WTC11 (cell line): ENCODE measurements around the gene VPS41. TPM values are rescaled to one million over a fixed set of nuclear protein-coding genes. Genes with fewer than 3 reads are reported as not detected.
A peak's percentile ranks its signal among the peaks of the same experiment; 100 is the strongest.

ENCODE experiments used
- ATAC-seq: fragments of 200-7000 bp; cut with Tn5 transposase; 2 replicates; pipeline ENCODE4 v1.10.0; 2021; ENCODE audit warnings: mild to moderate bottlenecking, moderate library complexity
- CTCF ChIA-PET: fragments of 300-600 bp; sonication (Branson Sonifier 250); formaldehyde crosslinking; loops from one replicate; lab custom pipeline; 2021; ENCODE audit warnings: antibody characterized with exemption; lab: Charles Lee
- POLR2A ChIA-PET: fragments of 350-600 bp; sonication (Branson Sonifier 250); formaldehyde crosslinking; loops from one replicate; lab custom pipeline; 2021; ENCODE audit warnings: antibody characterized with exemption; lab: Charles Lee
- DNase-seq: peaks from one replicate; pipeline ENCODE4 v3.0.0; 2021; ENCODE audit warnings: low spot score
- H3K27ac Mint-ChIP-seq: 2 replicates; pipeline ENCODE4 v1.8.0; 2021; ENCODE audit warnings: mixed read lengths
- H3K27me3 Mint-ChIP-seq: 2 replicates; pipeline ENCODE4 v1.8.0; 2021; ENCODE audit warnings: low read depth, mild to moderate bottlenecking, moderate library complexity, mixed read lengths
- H3K36me3 Mint-ChIP-seq: 2 replicates; pipeline ENCODE4 v1.8.0; 2021; ENCODE audit warnings: mixed read lengths
- H3K4me1 Mint-ChIP-seq: 2 replicates; pipeline ENCODE4 v1.8.0; 2022; ENCODE audit warnings: mixed read lengths
- H3K4me3 Mint-ChIP-seq: 2 replicates; pipeline ENCODE4 v1.8.0; 2021; ENCODE audit warnings: mild to moderate bottlenecking, moderate library complexity, mixed read lengths
- H3K9me3 Mint-ChIP-seq: 2 replicates; pipeline ENCODE4 v1.8.0; 2021; ENCODE audit warnings: mixed read lengths
- ESRRA ChIP-seq: sonication (generic); formaldehyde crosslinking; IDR thresholded peaks from 2 replicates; pipeline ENCODE4 v1.8.1; 2022; ENCODE audit warnings: mild to moderate bottlenecking, missing genetic modification reagents, borderline replicate concordance
- FOXK1 ChIP-seq: sonication (generic); formaldehyde crosslinking; IDR thresholded peaks from 2 replicates; pipeline ENCODE4 v1.8.0; 2022; ENCODE audit warnings: mild to moderate bottlenecking, moderate library complexity, missing genetic modification reagents
- GRHL2 ChIP-seq: fragments of 250-450 bp; sonication (Bioruptor Pico); IDR thresholded peaks from 2 replicates; pipeline ENCODE4 v1.8.0; 2022; ENCODE audit warnings: mild to moderate bottlenecking, moderate library complexity; ENCODE audit not compliant: insufficient replicate concordance, severe bottlenecking
- KAT7 ChIP-seq: sonication (generic); formaldehyde crosslinking; IDR thresholded peaks from 2 replicates; pipeline ENCODE4 v1.8.1; 2023; ENCODE audit warnings: missing genetic modification reagents, mild to moderate bottlenecking, borderline replicate concordance
- MXD4 ChIP-seq: fragments of 250-450 bp; sonication (Bioruptor Pico); IDR thresholded peaks from 2 replicates; pipeline ENCODE4 v1.8.0; 2021; ENCODE audit warnings: mild to moderate bottlenecking, moderate library complexity, borderline replicate concordance
- MYBL2 ChIP-seq: sonication (generic); formaldehyde crosslinking; IDR thresholded peaks from 2 replicates; pipeline ENCODE4 v1.8.1; 2023; ENCODE audit warnings: mild to moderate bottlenecking, moderate library complexity, missing genetic modification reagents
- SP1 ChIP-seq: sonication (generic); formaldehyde crosslinking; conservative IDR thresholded peaks from 2 replicates; pipeline ENCODE4 v1.8.1; 2022; ENCODE audit warnings: missing genetic modification reagents
- ZNF121 ChIP-seq: sonication (generic); formaldehyde crosslinking; IDR thresholded peaks from 2 replicates; pipeline ENCODE4 v1.8.0; 2023; ENCODE audit warnings: missing genetic modification reagents
- ZNF138 ChIP-seq: sonication (generic); formaldehyde crosslinking; conservative IDR thresholded peaks from 2 replicates; pipeline ENCODE4 v1.8.1; 2022; ENCODE audit warnings: mild to moderate bottlenecking, moderate library complexity, missing genetic modification reagents
- ZNF423 ChIP-seq: fragments of 250-450 bp; sonication (Bioruptor Pico); IDR thresholded peaks from 2 replicates; pipeline ENCODE4 v2.1.2; 2022; ENCODE audit warnings: mild to moderate bottlenecking, moderate library complexity
- total RNA-seq: library from RNA; stranded (reverse); gene quantifications from 3 replicates; pipeline ENCODE4 v1.2.3, GENCODE V29; 2021
- TF ChIP-seq, protein P1 (sequence below): sonication (generic); formaldehyde crosslinking; IDR thresholded peaks from 2 replicates; pipeline ENCODE4 v1.8.0; 2022; ENCODE audit warnings: missing genetic modification reagents
- TF ChIP-seq, protein P2 (sequence below): sonication (generic); formaldehyde crosslinking; IDR thresholded peaks from 2 replicates; pipeline ENCODE4 v1.8.1; 2022; ENCODE audit warnings: mild to moderate bottlenecking, moderate library complexity, missing genetic modification reagents
- TF ChIP-seq, protein P3 (sequence below): fragments of 250-450 bp; sonication (Bioruptor Pico); IDR thresholded peaks from 2 replicates; pipeline ENCODE4 v1.9.0; 2021; ENCODE audit warnings: mild to moderate bottlenecking
- TF ChIP-seq, protein P4 (sequence below): sonication (generic); formaldehyde crosslinking; IDR thresholded peaks from 2 replicates; pipeline ENCODE4 v1.8.1; 2022; ENCODE audit warnings: missing genetic modification reagents, borderline replicate concordance
- TF ChIP-seq, protein P5 (sequence below): sonication (generic); formaldehyde crosslinking; IDR thresholded peaks from 2 replicates; pipeline ENCODE4 v1.8.1; 2022; ENCODE audit warnings: mild to moderate bottlenecking, missing genetic modification reagents, moderate library complexity, borderline replicate concordance
- TF ChIP-seq, protein P6 (sequence below): sonication (generic); formaldehyde crosslinking; conservative IDR thresholded peaks from 2 replicates; pipeline ENCODE4 v1.8.1; 2023; ENCODE audit warnings: mild to moderate bottlenecking, low read depth, missing genetic modification reagents, moderate library complexity
- TF ChIP-seq, protein P7 (sequence below): sonication (generic); formaldehyde crosslinking; IDR thresholded peaks from 2 replicates; pipeline ENCODE4 v1.8.1; 2023; ENCODE audit warnings: mild to moderate bottlenecking, missing genetic modification reagents, moderate library complexity
- TF ChIP-seq, protein P8 (sequence below): sonication (generic); formaldehyde crosslinking; conservative IDR thresholded peaks from 2 replicates; pipeline ENCODE4 v1.8.1; 2022; ENCODE audit warnings: mild to moderate bottlenecking, missing genetic modification reagents

Gene VPS41
- total RNA-seq, 1 experiment from 2014 or later: 50.3 TPM

DNA sequence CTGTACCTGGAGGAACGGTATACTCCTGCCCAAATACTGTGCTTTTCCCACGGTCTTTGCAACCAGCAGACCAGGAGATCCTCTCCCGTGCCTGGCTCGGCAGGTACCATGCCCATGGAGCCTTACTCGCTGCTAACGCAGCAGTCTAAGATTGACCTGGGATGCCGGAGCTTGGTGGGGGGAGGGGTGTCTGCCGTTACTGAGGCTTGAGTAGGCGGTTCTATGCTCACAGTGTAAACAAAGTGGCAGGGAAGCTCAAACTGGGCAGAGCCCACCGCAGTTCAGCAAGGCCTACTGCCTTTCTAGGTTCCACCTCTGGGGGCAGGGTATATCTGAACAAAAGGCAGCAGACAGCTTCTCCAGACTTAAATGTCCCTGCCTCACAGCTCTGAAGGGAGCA, 22.7 kb downstream of the VPS41 start:
- Mint-ChIP-seq H3K9me3 (0 out of 2 replicates have a peak, but pooled peaks cover 5% of the 10 kb centered on the region), H3K27ac (no peak overlapping the region), H3K27me3 (no peaks in the 10 kb centered on the region), H3K4me1 (peaks cover 34% of the 10 kb centered on the region), H3K36me3 (0 out of 2 replicates have a peak, but pooled peaks cover 3% of the 10 kb centered on the region), H3K4me3 (no peak overlapping the region)
- POLR2A ChIA-PET: no interaction called here
- ATAC-seq (no peak; the same call in none of the 2 replicates), DNase-seq (peak; percentile 40)
- TF ChIP-seq FOXK1 (CRISPR knock-in tag): 0 out of 2 replicates have a peak, but pooled peaks have one; percentile 22
- TF ChIP-seq, protein P1, sequence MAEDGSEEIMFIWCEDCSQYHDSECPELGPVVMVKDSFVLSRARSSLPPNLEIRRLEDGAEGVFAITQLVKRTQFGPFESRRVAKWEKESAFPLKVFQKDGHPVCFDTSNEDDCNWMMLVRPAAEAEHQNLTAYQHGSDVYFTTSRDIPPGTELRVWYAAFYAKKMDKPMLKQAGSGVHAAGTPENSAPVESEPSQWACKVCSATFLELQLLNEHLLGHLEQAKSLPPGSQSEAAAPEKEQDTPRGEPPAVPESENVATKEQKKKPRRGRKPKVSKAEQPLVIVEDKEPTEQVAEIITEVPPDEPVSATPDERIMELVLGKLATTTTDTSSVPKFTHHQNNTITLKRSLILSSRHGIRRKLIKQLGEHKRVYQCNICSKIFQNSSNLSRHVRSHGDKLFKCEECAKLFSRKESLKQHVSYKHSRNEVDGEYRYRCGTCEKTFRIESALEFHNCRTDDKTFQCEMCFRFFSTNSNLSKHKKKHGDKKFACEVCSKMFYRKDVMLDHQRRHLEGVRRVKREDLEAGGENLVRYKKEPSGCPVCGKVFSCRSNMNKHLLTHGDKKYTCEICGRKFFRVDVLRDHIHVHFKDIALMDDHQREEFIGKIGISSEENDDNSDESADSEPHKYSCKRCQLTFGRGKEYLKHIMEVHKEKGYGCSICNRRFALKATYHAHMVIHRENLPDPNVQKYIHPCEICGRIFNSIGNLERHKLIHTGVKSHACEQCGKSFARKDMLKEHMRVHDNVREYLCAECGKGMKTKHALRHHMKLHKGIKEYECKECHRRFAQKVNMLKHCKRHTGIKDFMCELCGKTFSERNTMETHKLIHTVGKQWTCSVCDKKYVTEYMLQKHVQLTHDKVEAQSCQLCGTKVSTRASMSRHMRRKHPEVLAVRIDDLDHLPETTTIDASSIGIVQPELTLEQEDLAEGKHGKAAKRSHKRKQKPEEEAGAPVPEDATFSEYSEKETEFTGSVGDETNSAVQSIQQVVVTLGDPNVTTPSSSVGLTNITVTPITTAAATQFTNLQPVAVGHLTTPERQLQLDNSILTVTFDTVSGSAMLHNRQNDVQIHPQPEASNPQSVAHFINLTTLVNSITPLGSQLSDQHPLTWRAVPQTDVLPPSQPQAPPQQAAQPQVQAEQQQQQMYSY: no peak
- CTCF ChIA-PET: no interaction called here

DNA sequence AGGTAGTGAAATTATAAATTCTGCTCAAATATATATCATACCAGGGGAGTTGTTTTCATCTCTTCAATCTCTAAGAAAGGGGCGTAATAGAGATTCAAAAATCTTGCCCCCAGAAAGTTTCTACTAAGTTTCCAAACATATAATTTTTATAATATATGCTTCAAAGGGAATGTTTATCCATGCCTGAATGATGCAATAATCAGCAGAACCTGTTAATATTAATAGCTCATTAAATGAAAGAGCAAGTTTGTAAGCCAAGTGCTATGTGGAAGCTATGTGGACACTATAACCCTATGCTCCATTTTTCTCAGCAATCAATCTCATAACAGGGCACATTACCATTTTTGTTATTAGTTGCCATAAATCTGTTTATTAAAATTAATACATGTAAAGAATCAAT, 25.3 kb downstream of the VPS41 start:
- Mint-ChIP-seq H3K27me3 (no peaks in the 10 kb centered on the region), H3K4me3 (no peak overlapping the region), H3K4me1 (peaks cover 29% of the 10 kb centered on the region), H3K9me3 (0 out of 2 replicates have a peak, but pooled peaks cover 5% of the 10 kb centered on the region), H3K36me3 (0 out of 2 replicates have a peak, but pooled peaks cover 3% of the 10 kb centered on the region), H3K27ac (no peak overlapping the region)
- POLR2A ChIA-PET: no interaction called here
- ATAC-seq: no peak
- CTCF ChIA-PET: no interaction called here
- no peak for DNase-seq
- TF ChIP-seq ZNF138 (no peak), ESRRA (CRISPR knock-in tag) (no peak), GRHL2 (CRISPR knock-in tag) (no peak), MYBL2 (CRISPR knock-in tag) (no peak), ZNF423 (CRISPR knock-in tag) (no peak), KAT7 (CRISPR knock-in tag) (no peak), SP1 (no peak), ZNF121 (CRISPR knock-in tag) (no peak), MXD4 (CRISPR knock-in tag) (no peak)
- TF ChIP-seq, protein P2, sequence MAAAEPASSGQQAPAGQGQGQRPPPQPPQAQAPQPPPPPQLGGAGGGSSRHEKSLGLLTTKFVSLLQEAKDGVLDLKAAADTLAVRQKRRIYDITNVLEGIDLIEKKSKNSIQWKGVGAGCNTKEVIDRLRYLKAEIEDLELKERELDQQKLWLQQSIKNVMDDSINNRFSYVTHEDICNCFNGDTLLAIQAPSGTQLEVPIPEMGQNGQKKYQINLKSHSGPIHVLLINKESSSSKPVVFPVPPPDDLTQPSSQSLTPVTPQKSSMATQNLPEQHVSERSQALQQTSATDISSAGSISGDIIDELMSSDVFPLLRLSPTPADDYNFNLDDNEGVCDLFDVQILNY: no peak
- TF ChIP-seq, protein P3, sequence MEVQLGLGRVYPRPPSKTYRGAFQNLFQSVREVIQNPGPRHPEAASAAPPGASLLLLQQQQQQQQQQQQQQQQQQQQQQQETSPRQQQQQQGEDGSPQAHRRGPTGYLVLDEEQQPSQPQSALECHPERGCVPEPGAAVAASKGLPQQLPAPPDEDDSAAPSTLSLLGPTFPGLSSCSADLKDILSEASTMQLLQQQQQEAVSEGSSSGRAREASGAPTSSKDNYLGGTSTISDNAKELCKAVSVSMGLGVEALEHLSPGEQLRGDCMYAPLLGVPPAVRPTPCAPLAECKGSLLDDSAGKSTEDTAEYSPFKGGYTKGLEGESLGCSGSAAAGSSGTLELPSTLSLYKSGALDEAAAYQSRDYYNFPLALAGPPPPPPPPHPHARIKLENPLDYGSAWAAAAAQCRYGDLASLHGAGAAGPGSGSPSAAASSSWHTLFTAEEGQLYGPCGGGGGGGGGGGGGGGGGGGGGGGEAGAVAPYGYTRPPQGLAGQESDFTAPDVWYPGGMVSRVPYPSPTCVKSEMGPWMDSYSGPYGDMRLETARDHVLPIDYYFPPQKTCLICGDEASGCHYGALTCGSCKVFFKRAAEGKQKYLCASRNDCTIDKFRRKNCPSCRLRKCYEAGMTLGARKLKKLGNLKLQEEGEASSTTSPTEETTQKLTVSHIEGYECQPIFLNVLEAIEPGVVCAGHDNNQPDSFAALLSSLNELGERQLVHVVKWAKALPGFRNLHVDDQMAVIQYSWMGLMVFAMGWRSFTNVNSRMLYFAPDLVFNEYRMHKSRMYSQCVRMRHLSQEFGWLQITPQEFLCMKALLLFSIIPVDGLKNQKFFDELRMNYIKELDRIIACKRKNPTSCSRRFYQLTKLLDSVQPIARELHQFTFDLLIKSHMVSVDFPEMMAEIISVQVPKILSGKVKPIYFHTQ (CRISPR knock-in tag): no peak
- TF ChIP-seq, protein P4, sequence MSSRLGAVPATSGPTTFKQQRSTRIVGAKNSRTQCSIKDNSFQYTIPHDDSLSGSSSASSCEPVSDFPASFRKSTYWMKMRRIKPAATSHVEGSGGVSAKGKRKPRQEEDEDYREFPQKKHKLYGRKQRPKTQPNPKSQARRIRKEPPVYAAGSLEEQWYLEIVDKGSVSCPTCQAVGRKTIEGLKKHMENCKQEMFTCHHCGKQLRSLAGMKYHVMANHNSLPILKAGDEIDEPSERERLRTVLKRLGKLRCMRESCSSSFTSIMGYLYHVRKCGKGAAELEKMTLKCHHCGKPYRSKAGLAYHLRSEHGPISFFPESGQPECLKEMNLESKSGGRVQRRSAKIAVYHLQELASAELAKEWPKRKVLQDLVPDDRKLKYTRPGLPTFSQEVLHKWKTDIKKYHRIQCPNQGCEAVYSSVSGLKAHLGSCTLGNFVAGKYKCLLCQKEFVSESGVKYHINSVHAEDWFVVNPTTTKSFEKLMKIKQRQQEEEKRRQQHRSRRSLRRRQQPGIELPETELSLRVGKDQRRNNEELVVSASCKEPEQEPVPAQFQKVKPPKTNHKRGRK (CRISPR knock-in tag): no peak
- TF ChIP-seq, protein P5, sequence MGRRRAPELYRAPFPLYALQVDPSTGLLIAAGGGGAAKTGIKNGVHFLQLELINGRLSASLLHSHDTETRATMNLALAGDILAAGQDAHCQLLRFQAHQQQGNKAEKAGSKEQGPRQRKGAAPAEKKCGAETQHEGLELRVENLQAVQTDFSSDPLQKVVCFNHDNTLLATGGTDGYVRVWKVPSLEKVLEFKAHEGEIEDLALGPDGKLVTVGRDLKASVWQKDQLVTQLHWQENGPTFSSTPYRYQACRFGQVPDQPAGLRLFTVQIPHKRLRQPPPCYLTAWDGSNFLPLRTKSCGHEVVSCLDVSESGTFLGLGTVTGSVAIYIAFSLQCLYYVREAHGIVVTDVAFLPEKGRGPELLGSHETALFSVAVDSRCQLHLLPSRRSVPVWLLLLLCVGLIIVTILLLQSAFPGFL: no peak
- TF ChIP-seq, protein P6, sequence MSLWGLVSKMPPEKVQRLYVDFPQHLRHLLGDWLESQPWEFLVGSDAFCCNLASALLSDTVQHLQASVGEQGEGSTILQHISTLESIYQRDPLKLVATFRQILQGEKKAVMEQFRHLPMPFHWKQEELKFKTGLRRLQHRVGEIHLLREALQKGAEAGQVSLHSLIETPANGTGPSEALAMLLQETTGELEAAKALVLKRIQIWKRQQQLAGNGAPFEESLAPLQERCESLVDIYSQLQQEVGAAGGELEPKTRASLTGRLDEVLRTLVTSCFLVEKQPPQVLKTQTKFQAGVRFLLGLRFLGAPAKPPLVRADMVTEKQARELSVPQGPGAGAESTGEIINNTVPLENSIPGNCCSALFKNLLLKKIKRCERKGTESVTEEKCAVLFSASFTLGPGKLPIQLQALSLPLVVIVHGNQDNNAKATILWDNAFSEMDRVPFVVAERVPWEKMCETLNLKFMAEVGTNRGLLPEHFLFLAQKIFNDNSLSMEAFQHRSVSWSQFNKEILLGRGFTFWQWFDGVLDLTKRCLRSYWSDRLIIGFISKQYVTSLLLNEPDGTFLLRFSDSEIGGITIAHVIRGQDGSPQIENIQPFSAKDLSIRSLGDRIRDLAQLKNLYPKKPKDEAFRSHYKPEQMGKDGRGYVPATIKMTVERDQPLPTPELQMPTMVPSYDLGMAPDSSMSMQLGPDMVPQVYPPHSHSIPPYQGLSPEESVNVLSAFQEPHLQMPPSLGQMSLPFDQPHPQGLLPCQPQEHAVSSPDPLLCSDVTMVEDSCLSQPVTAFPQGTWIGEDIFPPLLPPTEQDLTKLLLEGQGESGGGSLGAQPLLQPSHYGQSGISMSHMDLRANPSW: no peak
- TF ChIP-seq, protein P7, sequence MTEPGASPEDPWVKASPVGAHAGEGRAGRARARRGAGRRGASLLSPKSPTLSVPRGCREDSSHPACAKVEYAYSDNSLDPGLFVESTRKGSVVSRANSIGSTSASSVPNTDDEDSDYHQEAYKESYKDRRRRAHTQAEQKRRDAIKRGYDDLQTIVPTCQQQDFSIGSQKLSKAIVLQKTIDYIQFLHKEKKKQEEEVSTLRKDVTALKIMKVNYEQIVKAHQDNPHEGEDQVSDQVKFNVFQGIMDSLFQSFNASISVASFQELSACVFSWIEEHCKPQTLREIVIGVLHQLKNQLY: no peak
- TF ChIP-seq, protein P8, sequence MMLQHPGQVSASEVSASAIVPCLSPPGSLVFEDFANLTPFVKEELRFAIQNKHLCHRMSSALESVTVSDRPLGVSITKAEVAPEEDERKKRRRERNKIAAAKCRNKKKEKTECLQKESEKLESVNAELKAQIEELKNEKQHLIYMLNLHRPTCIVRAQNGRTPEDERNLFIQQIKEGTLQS (CRISPR knock-in tag): no peak
